Endothelial cell of umbilical vein (primary cell): Measurements from ENCODE around the gene SYNM. TPM values are rescaled to one million over a fixed set of nuclear protein-coding genes. Genes with fewer than 3 reads are reported as not detected.

ENCODE experiments used
- BruUV-seq: library from RNA; stranded (reverse); fragments of 400-500 nt; replicated peaks from 2 replicates; lab custom pipeline; 2021; lab: Mats Ljungman, UMichigan
- CTCF ChIA-PET: fragments of 300-600, 350-600 bp; sonication (Branson Sonifier 250); formaldehyde crosslinking; loops from one replicate; lab custom pipeline; 2021; ENCODE audit warnings: antibody characterized with exemption, inconsistent platforms; lab: Charles Lee
- POLR2A ChIA-PET: fragments of 300-600, 350-600 bp; sonication (Branson Sonifier 250); formaldehyde crosslinking; loops from one replicate; lab custom pipeline; 2021; ENCODE audit warnings: antibody characterized with exemption, inconsistent platforms; lab: Charles Lee
- DNase-seq: peaks from one replicate; pipeline ENCODE4 v3.0.0-alpha.2; 2011; ENCODE audit warnings: low read depth, low spot score
- FAIRE-seq: peaks from 2 replicates; lab custom pipeline; 2011; peaks lifted over from hg19 to GRCh38; lab: Jason Lieb, UNC
- H2AFZ ChIP-seq: 2 replicates; pipeline ENCODE4 v1.6.0; 2012; ENCODE audit warnings: low read depth, low read length, control low read depth, inconsistent platforms
- H3K27ac ChIP-seq: 2 replicates; pipeline ENCODE4 v1.5.1; 2011; ENCODE audit warnings: low read depth, mild to moderate bottlenecking, control low read depth, low read length, moderate library complexity; ENCODE audit not compliant: insufficient read depth
- H3K27me3 ChIP-seq, 2 experiments: 2 replicates each; pipeline versions ENCODE4 v1.6.0 to v1.6.1; 2011; ENCODE audit warnings: low read length in 2 of 2, mixed read lengths in 1 of 2; ENCODE audit not compliant: control insufficient read depth in 2 of 2, insufficient read depth in 2 of 2
- H3K36me3 ChIP-seq, 2 experiments: 2 replicates in 1 of 2; 3 replicates in 1 of 2; pipeline ENCODE4 v1.5.1; 2011; ENCODE audit warnings: low read length in 2 of 2, mild to moderate bottlenecking in 1 of 2, moderate library complexity in 1 of 2; ENCODE audit not compliant: control insufficient read depth in 2 of 2, insufficient read depth in 2 of 2; ENCODE audit errors: extremely low read depth in 1 of 2
- H3K4me1 ChIP-seq: 3 replicates; pipeline ENCODE4 v1.5.1; 2011; ENCODE audit warnings: mild to moderate bottlenecking, low read length; ENCODE audit not compliant: control insufficient read depth, insufficient read depth; ENCODE audit errors: extremely low read depth
- H3K4me2 ChIP-seq: 2 replicates; pipeline ENCODE4 v1.6.1; 2011; ENCODE audit warnings: low read length, control low read depth, mixed read lengths; ENCODE audit not compliant: insufficient read depth
- H3K4me3 ChIP-seq, 3 experiments: fragments of 200-600 bp in 1 of 3; sonication (generic), shearing (Covaris generic) in 1 of 3; replicated peaks in 1 of 3; 2 replicates each; pipeline ENCODE4 v1.5.1; 2011 to 2016; ENCODE audit warnings: control low read depth in 3 of 3, low read length in 3 of 3, mild to moderate bottlenecking in 2 of 3, inconsistent platforms in 1 of 3, low read depth in 1 of 3, moderate library complexity in 1 of 3; ENCODE audit not compliant: insufficient read depth in 1 of 3
- H3K79me2 ChIP-seq: 2 replicates; pipeline ENCODE4 v1.6.0; 2012; ENCODE audit warnings: low read length, inconsistent platforms; ENCODE audit not compliant: control insufficient read depth, insufficient read depth
- H3K9ac ChIP-seq: replicated peaks from 2 replicates; pipeline ENCODE3; 2011; ENCODE audit warnings: low read length, control low read depth; ENCODE audit not compliant: insufficient read depth; ENCODE audit errors: extremely low read depth
- H3K9me1 ChIP-seq: replicated peaks from 3 replicates; pipeline ENCODE4 v1.6.0; 2011; ENCODE audit warnings: mild to moderate bottlenecking, low read length; ENCODE audit not compliant: control insufficient read depth, insufficient read depth; ENCODE audit errors: extremely low read depth
- H3K9me3 ChIP-seq: replicated peaks from 2 replicates; pipeline ENCODE4 v1.5.1; 2012; ENCODE audit warnings: low read length, inconsistent platforms; ENCODE audit not compliant: control insufficient read depth, insufficient read depth
- H4K20me1 ChIP-seq: replicated peaks from 2 replicates; pipeline ENCODE3; 2011; ENCODE audit warnings: mild to moderate bottlenecking, low read length; ENCODE audit not compliant: control insufficient read depth, insufficient read depth; ENCODE audit errors: extremely low read depth
- CTCF ChIP-seq, 2 donors: IDR thresholded peaks; 1 replicate in 1 of 2; 2 replicates in 1 of 2; pipeline ENCODE4 v1.5.1; 2011; ENCODE audit warnings: low read length in 2 of 2, mild to moderate bottlenecking in 2 of 2, moderate library complexity in 2 of 2, control low read depth in 1 of 2, inconsistent platforms in 1 of 2, low read depth in 1 of 2; ENCODE audit not compliant: insufficient read depth in 1 of 2; ENCODE audit errors: extremely low read depth in 1 of 2
- EZH2 ChIP-seq: IDR thresholded peaks from 2 replicates; pipeline ENCODE4 v1.6.1; 2012; ENCODE audit warnings: borderline replicate concordance, low read depth, mild to moderate bottlenecking, moderate library complexity, low read length, inconsistent platforms; ENCODE audit not compliant: severe bottlenecking
- FOS ChIP-seq: IDR thresholded peaks from 2 replicates; pipeline ENCODE4 v1.6.1; 2011; ENCODE audit warnings: mild to moderate bottlenecking, low read length, moderate library complexity, borderline replicate concordance; ENCODE audit not compliant: insufficient read depth
- GATA2 ChIP-seq: IDR thresholded peaks from 2 replicates; pipeline ENCODE4 v1.7.0; 2011; ENCODE audit warnings: low read depth, mild to moderate bottlenecking, moderate library complexity, mixed read lengths, low read length; ENCODE audit not compliant: insufficient read length, insufficient read depth
- JUN ChIP-seq: IDR thresholded peaks from 2 replicates; pipeline ENCODE4 v1.6.1; 2011; ENCODE audit warnings: borderline replicate concordance, low read depth; ENCODE audit not compliant: insufficient read length, insufficient read depth
- MAX ChIP-seq: IDR thresholded peaks from 2 replicates; pipeline ENCODE4 v1.6.1; 2011; ENCODE audit not compliant: insufficient read depth, insufficient read length
- MYC ChIP-seq: IDR thresholded peaks from one replicate; pipeline ENCODE4 v1.6.1; 2011; ENCODE audit warnings: mild to moderate bottlenecking, low read depth, low read length
- POLR2A ChIP-seq: IDR thresholded peaks from 2 replicates; pipeline ENCODE4 v1.6.1; 2012; ENCODE audit warnings: low read depth, mild to moderate bottlenecking, control low read depth, low read length
- POLR2AphosphoS5 ChIP-seq: IDR thresholded peaks from 2 replicates; pipeline ENCODE4 v1.6.1; 2012; ENCODE audit warnings: low read depth, mild to moderate bottlenecking, control low read depth, low read length, moderate library complexity; ENCODE audit not compliant: insufficient read depth
- dilution Hi-C: fragments of 300-500 bp; cut with MboI; formaldehyde crosslinking; loops from one replicate; pipeline ENCODE4 v1.15.0; 2019; ENCODE audit warnings: low sequenced_read_pairs; ENCODE audit not compliant: extremely low pct_ligation_motif_present
- intact Hi-C: fragments of 100-400 bp; cut with micrococcal nuclease; formaldehyde crosslinking; loops from one replicate; pipeline ENCODE4 v1.10.0; 2022
- polyA plus RNA-seq, 4 experiments: library from polyadenylated mRNA; depleted of rRNA in 3 of 4; stranded (reverse) in 3 of 4; unstranded in 1 of 4; fragments of >200 nt; gene quantifications; 2 replicates each; pipeline versions ENCODE4 v1.2.1 to v1.2.3, GENCODE V29; 2011 to 2012; ENCODE audit warnings: missing spikeins in 1 of 4
- total RNA-seq: library from RNA; stranded (reverse); gene quantifications from 2 replicates; pipeline ENCODE4 v1.2.3, GENCODE V29; 2021

SYNM gene
- total and polyA plus RNA-seq, 2 donors (not counting 3 experiments of a cell fraction or from before 2014, with no cell fraction given): 3.7 to 10.2 TPM

DNA sequence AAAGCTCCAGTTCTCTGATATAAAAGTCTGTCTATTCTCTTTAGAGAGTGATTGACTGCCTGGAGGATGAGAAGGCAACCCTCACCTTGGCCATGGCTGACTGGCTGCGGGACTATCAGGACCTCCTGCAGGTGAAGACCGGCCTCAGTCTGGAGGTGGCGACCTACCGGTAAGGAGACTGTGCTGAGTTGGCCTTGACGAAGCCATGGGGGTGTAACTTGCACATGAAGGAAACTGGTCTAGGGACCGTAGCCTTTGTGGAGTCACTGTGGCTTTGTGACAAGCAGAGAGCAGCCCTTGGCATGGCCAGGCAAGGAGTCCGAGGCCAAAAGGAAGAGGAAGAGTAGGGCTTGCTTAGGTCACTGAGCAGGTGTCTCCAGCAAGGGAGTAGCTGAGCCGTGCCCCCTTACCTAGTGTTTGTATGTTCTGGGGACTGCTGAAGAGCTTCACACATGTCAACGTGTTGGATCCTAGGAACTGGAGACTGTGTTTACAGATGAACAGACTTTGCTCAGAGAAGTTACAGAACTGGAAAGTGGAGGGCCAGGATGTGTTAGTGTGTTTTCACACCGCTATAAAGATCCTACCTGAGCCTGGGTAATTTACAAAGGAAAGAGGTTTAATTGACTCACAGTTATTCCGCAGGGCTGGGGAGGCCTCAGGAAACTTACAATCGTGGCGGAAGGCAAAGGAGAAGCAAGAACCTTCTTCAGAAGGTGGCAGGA is 8.8 kb downstream of the SYNM start:
- H3K27ac ChIP-seq: no peak overlapping the region
- H3K9ac ChIP-seq: no peak overlapping the region
- no peaks in the 10 kb centered on the region for H3K4me1 ChIP-seq
- DNase-seq (no peak), FAIRE-seq (no peak)
- intact Hi-C loops: no loop called here
- no peaks in the 10 kb centered on the region for H3K9me3 ChIP-seq
- ChIA-PET POLR2A (no interaction called here), CTCF (interaction anchor here (0.8 to 2.3 kb wide), 3 partner anchors 8 to 13 kb away, joined by 3 to 8 read pairs (median 5); partner anchors contain the start of gene SYNM)
- no peaks in the 10 kb centered on the region for H4K20me1 ChIP-seq
- no peak overlapping the region for H3K4me2 ChIP-seq
- H3K4me3 ChIP-seq: no peak overlapping the region
- dilution Hi-C loops: no loop called here
- H3K27me3 ChIP-seq: no peaks in the 10 kb centered on the region
- peaks cover 0 to 2% of the 10 kb centered on the region in 2 experiments for H3K36me3 ChIP-seq
- TF ChIP-seq POLR2A: no peak
- no peak for TF ChIP-seq GATA2
- TF ChIP-seq FOS: no peak
- no peak for TF ChIP-seq MAX
- no peak for TF ChIP-seq EZH2
- no peak for TF ChIP-seq JUN
- no peak for TF ChIP-seq POLR2AphosphoS5
- TF ChIP-seq CTCF (IDR thresholded peaks at IDR 0.05; ENCODE audit: extremely low read depth in 1 of 2, insufficient read depth in 1 of 2, low read depth in 1 of 2, low read length in 2 of 2): no peak
- TF ChIP-seq MYC: no peak
- H3K9me1 ChIP-seq: no peaks in the 10 kb centered on the region
- no TSS peak for BruUV-seq
- no peak overlapping the region for H2AFZ ChIP-seq
- no peaks in the 10 kb centered on the region for H3K79me2 ChIP-seq
